HUES6 (cell line): ENCODE data around the gene TOR1AIP1.

ENCODE experiments used
- H3K27ac ChIP-seq: 2 replicates; pipeline ENCODE4 v1.7.0; 2013; ENCODE audit warnings: low read depth, mild to moderate bottlenecking, low read length, inconsistent platforms
- H3K27me3 ChIP-seq: 2 replicates; pipeline ENCODE4 v1.6.1; 2013; ENCODE audit warnings: low read length; ENCODE audit not compliant: control insufficient read depth, insufficient read depth
- H3K36me3 ChIP-seq: 2 replicates; pipeline ENCODE4 v1.6.1; 2013; ENCODE audit warnings: low read length; ENCODE audit not compliant: control insufficient read depth, insufficient read depth
- H3K4me1 ChIP-seq: 2 replicates; pipeline ENCODE4 v1.6.1; 2013; ENCODE audit warnings: low read length; ENCODE audit not compliant: control insufficient read depth, insufficient read depth
- H3K4me3 ChIP-seq: 2 replicates; pipeline ENCODE4 v1.5.1; 2013; ENCODE audit warnings: low read depth, low read length
- H3K9ac ChIP-seq: one replicate; pipeline ENCODE4 v1.6.1; 2013; ENCODE audit warnings: mild to moderate bottlenecking, low read length
- H3K9me3 ChIP-seq: 2 replicates; pipeline ENCODE4 v1.6.1; 2013; ENCODE audit warnings: low read depth, low read length; ENCODE audit not compliant: control insufficient read depth, insufficient read depth

Gene TOR1AIP1

DNA sequence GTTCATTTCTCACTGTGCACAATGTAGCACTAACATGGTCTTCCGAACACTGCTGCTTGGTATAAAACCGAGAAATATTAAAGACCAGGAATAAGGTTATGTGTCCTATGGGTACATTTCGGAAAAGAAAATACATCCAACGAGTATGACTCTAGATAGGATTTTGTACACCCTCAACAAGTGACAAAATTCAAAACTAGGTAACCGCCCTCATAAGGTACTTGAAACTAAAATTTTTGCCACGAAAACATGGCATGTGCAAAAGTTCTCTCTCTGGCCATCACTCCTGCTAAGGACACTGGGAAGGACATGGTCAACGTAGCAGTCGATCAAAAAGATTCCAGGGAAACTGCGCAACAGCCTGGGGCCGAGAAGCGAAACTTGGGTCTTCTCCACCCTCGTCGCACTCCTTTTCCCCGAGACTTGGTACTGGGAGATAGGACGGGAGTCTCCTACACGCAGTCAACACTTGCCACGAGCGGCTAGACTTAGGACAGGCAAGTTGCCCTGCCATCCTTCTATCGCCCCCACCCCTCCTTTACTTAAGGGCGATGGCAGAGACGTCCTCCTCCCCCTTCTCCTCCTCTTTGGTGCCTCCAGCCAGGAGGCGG, 338 bp upstream of the TOR1AIP1 start:
- H3K36me3 ChIP-seq = peaks cover 8% of the 10 kb centered on the region
- peak overlapping the region; percentile 85 for H3K4me3 ChIP-seq
- H3K9me3 ChIP-seq = no peaks in the 10 kb centered on the region
- no peaks in the 10 kb centered on the region for H3K27me3 ChIP-seq
- H3K4me1 ChIP-seq = peaks cover 3% of the 10 kb centered on the region; the same call in 1 of the 2 replicates
- peak overlapping the region; percentile 84 for H3K27ac ChIP-seq
- H3K9ac ChIP-seq = peak overlapping the region; percentile 95

DNA sequence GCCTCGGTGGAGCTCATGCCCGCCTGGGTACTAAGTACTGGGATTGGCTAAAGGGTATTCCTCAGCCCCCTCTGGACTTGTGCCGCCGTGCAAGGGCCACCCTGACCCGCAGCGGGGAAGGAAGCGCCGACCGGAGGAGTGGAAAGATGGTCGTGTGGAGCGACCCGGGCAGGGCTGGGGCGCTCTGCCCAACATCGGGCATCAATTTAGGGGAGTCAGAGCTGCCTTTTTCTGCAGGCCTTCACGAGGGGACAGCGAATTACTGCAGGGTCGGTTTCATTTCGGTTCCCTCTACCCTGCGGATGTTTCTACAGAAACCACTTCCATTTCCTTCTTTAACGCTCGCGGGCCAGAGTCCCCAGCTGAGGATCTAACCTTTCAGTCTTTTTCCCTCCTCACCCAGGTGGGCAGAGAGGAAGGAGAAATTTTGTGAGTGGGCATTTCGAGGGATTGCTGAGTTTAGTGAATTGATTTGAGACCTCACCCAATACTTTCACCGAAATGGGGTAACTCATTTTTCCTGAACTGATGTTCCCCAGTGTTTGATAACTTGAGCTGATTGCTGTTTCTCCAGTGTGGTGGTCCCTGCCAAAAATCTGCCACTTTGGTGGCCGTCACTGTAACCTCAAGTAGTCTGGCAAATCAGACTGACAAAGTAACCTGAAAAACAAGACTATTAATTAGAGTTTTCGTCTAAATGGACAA, 1.1 kb downstream of the TOR1AIP1 start:
- peaks cover 10% of the 10 kb centered on the region for H3K36me3 ChIP-seq
- peak overlapping the region; percentile 85 for H3K4me3 ChIP-seq
- no peaks in the 10 kb centered on the region for H3K9me3 ChIP-seq
- H3K9ac ChIP-seq = peak overlapping the region; percentile 95
- peaks cover 3% of the 10 kb centered on the region; the same call in 1 of the 2 replicates for H3K4me1 ChIP-seq
- H3K27me3 ChIP-seq = no peaks in the 10 kb centered on the region
- H3K27ac ChIP-seq = peak overlapping the region; percentile 76

DNA sequence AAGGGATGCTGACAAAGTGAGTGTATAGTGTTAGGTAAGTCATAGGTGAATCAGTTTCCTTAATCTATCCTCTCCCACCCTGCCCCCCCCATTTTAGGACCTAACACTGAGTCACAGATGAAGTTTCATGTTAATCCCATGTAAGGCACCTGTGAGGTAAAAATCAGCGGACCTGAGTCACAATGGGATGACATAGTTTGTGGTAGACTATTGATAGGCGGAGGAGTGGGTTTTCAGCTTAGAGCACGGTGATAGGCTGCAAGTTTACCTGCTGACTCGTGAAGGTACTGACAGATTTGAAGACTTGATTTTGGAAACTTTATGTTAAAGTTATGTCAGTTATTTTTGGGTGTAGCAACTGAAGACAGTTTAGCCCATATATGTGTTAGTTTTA, 1.7 kb downstream of the TOR1AIP1 start:
- Histone ChIP-seq H3K4me3 (peak overlapping the region; percentile 85), H3K9me3 (no peaks in the 10 kb centered on the region), H3K36me3 (peaks cover 11% of the 10 kb centered on the region), H3K27ac (no peak overlapping the region), H3K27me3 (no peaks in the 10 kb centered on the region), H3K9ac (peak overlapping the region; percentile 95), H3K4me1 (peaks cover 3% of the 10 kb centered on the region; the same call in 1 of the 2 replicates)

DNA sequence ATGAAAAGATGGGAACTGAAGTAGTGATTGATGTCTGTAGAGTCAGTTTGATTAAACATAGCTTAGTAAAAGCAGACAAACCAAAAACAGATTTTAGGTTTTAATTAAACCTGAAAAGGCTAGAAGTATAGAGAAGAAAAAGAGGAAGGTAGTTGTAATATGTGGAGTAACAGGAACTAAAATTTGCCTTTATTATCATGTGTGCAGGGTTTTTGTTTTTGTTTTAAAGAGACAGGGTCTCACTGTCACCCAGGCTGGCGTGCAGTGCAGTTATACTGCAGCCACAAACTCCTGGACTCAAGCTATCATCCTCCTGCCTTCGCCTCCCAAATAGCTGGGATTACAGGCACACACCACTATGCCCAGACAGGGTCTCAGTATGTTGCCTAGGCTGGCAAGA, 6.0 kb downstream of the TOR1AIP1 start:
- no peaks in the 10 kb centered on the region for H3K9me3 ChIP-seq
- no peak overlapping the region for H3K4me3 ChIP-seq
- H3K27me3 ChIP-seq = no peaks in the 10 kb centered on the region
- H3K9ac ChIP-seq = no peak overlapping the region
- peaks cover 3% of the 10 kb centered on the region; the same call in 1 of the 2 replicates for H3K4me1 ChIP-seq
- no peak overlapping the region for H3K27ac ChIP-seq
- H3K36me3 ChIP-seq = peaks cover 34% of the 10 kb centered on the region

DNA sequence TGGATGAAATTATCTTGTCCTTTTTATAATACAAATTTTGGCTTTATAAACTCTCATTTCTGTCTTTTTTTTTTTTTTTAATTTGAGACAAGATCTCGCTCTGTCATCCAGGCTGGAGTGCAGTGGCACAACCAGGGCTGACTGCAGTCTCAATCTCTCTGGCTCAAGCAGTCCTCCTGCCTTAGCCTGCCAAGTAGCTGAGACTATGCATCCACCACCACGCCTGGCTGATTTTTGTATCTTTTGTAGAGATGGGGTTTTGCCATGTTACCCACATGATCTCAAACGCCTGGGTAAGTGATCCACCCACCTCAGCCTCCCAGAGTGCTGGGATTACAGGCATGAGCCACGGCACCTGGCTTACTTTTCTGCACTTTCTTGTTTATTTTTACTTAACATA, 7.5 kb downstream of the TOR1AIP1 start:
- Histone ChIP-seq H3K9ac (no peak overlapping the region), H3K36me3 (peaks cover 41% of the 10 kb centered on the region), H3K4me1 (no peaks in the 10 kb centered on the region), H3K9me3 (no peaks in the 10 kb centered on the region), H3K27me3 (no peaks in the 10 kb centered on the region), H3K27ac (no peak overlapping the region), H3K4me3 (no peak overlapping the region)

DNA sequence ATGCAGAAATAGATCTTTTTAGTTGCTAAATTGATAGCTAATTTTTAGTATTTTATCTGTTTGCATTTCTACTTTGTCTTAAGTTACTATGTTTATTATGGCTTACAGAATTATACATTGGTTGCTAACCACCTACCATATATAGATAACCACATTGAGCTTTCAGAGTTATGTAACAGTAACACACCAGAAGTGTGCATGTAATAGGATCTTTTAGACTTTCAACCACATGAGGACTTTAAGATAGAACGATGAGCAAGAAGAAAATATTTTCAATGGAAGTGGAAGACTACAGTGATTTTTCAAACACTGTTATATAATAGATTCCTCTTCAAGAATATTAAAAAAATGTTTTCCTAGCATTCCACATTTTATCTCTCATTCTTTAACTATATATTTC, 28.8 kb downstream of the TOR1AIP1 start:
- H3K9ac ChIP-seq = no peak overlapping the region
- no peaks in the 10 kb centered on the region for H3K4me1 ChIP-seq
- no peaks in the 10 kb centered on the region for H3K27me3 ChIP-seq
- H3K9me3 ChIP-seq = no peaks in the 10 kb centered on the region
- no peak overlapping the region for H3K27ac ChIP-seq
- no peak overlapping the region for H3K4me3 ChIP-seq
- peaks cover 29% of the 10 kb centered on the region for H3K36me3 ChIP-seq

DNA sequence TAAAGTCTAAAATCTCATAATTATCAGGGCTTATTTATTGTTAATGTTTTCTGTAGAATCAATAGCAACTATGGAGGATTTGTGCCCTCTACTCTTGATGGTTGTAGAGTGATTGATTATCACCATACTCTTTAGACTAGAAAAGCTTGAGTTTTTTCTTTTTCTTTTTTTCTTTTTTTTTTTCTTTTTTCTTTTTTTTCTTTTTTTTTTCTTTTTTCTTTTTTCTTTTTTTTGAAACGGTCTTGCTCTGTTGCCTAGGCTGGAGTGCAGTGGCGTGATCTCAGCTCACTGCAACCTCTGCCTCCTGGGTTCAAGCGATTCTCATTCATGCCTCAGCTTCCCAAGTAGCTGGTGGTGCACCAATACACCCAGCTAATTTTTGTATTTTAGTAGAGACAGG, 29.7 kb downstream of the TOR1AIP1 start:
- Histone ChIP-seq H3K27me3 (no peaks in the 10 kb centered on the region), H3K36me3 (peaks cover 29% of the 10 kb centered on the region), H3K27ac (no peak overlapping the region), H3K9ac (no peak overlapping the region), H3K9me3 (no peaks in the 10 kb centered on the region), H3K4me3 (no peak overlapping the region), H3K4me1 (no peaks in the 10 kb centered on the region)

DNA sequence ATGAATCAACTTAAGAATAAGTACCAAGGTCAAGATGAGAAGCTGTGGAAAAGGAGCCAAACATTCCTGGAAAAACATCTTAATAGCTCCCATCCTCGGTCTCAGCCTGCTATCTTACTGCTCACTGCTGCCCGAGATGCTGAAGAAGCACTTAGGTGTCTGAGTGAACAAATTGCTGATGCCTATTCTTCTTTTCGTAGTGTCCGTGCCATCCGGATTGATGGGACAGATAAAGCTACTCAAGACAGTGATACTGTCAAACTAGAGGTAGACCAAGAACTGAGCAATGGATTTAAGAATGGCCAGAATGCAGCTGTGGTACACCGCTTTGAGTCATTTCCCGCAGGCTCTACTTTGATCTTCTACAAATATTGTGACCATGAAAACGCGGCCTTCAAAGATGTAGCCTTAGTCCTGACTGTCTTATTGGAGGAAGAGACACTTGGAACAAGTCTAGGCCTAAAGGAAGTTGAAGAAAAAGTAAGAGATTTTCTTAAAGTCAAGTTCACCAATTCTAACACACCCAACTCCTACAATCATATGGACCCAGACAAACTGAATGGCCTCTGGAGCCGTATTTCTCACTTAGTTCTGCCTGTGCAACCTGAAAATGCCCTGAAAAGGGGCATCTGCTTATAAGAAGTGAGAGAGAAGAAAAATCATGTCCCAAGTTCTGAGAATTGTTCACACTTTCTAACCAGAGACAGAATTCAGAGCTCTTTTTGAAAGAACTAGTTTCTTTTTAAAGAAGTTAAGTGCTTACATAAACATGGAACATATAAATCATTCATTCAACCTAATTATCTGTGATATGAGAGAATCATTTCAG, 35.7 kb downstream of the TOR1AIP1 start:
- Histone ChIP-seq H3K9me3 (no peaks in the 10 kb centered on the region), H3K4me1 (peaks cover 18% of the 10 kb centered on the region), H3K27ac (no peak overlapping the region), H3K36me3 (peaks cover 29% of the 10 kb centered on the region), H3K27me3 (no peaks in the 10 kb centered on the region), H3K9ac (no peak overlapping the region), H3K4me3 (no peak overlapping the region)

DNA sequence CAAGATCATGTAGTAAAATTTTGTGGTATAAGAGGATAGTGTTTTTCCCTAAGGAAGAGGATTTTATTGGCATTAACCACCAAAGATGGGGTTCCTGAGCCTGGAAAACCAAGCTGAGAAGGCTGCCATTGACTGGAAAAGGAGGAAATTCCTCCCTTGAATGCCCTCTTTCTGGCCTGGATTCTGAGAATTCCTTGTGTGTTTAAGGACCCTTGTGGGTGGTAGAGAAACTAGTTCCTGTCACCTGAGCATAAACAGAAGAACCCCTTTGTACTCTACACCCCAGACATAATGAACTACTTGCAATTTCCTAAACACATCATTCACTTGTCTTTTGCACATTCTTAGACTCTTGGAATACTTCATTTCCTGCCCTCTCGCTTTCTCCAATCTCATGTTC, 39.4 kb downstream of the TOR1AIP1 start:
- H3K9ac ChIP-seq = no peak overlapping the region
- peaks cover 20% of the 10 kb centered on the region for H3K36me3 ChIP-seq
- H3K4me3 ChIP-seq = no peak overlapping the region
- no peaks in the 10 kb centered on the region for H3K9me3 ChIP-seq
- H3K27ac ChIP-seq = 0 out of 2 replicates have a peak overlapping the region, but pooled peaks have one; percentile 3
- no peaks in the 10 kb centered on the region for H3K27me3 ChIP-seq
- H3K4me1 ChIP-seq = peaks cover 18% of the 10 kb centered on the region

DNA sequence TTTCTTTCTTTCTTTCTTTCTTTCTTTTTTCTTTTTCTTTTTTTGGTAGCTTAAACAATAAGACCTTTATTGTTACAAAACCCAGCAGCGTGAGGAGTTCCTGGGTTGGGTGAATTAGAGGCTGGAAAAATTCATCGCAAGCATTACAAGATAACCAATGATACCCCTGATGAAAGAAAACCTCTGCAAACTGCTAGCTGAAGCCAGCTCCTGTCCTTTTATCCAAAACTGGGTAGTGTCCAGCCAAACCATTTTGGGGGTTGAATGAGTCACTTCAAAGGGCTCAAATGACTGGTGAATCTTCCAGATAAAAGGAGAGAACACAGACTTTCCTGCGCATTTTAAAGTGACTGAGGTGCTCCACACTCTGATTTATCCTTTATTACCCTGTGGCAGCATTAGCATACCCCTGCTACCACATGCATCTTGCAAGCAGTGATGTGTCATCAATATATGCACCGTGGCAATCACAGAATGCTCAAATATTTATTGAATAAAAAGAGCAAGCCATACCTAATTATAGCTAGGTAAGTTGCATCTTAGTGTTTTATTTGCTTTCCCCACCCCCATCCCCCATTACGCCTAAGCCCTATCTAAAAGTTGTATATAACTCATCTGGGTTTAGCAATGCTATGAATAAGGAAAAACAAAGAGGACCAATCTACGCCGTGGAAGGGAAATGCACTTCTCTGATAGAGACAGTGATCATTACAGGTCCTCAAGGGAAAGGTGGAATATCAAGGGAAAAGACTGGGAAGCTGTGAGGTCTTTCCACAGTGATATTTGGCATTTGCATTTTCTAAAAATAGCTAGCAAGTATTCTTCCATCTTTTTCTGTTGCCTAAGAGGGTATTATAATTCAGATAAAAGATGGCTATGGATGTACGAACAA, 40.1 kb downstream of the TOR1AIP1 start:
- no peak overlapping the region for H3K4me3 ChIP-seq
- H3K27ac ChIP-seq = 0 out of 2 replicates have a peak overlapping the region, but pooled peaks have one; percentile 3
- peaks cover 20% of the 10 kb centered on the region for H3K36me3 ChIP-seq
- H3K27me3 ChIP-seq = no peaks in the 10 kb centered on the region
- H3K9me3 ChIP-seq = no peaks in the 10 kb centered on the region
- H3K9ac ChIP-seq = no peak overlapping the region
- H3K4me1 ChIP-seq = peaks cover 18% of the 10 kb centered on the region
